Measurements from ENCODE around the gene OR2AE1.

OR2AE1 gene

DNA sequence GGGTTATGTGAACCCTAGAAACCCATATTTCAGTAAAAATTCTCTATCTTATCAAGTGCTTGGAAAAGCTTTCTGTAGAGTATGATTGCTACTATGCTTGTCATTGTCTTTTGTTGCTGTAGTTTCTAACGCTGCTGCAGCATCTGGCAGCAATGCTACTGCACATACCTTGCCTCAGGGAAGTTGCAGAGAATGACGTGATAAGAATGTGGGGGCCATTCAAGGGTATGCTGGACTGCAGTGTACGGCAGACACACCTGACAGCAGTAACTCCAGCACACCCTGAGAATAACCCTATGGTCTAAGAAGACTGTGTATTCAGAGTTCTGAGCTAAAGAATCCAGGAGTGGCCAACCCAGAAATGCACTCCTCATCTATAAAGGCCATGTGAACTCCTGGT is 22.0 kb upstream of the OR2AE1 start:
- no peak overlapping the region for H3K9ac ChIP-seq (ENCODE audit: low read length)
- H3K27ac ChIP-seq (ENCODE audit: low read depth, low read length): no peak overlapping the region
- no peak overlapping the region for H3K4me2 ChIP-seq (ENCODE audit: low read depth, low read length, poor library complexity, severe bottlenecking)
- H3K9me2 ChIP-seq (replicated peaks; ENCODE audit: insufficient read depth, low read length): no peaks in the 10 kb centered on the region
- 0 out of 2 replicates have a peak, but pooled peaks cover 5% of the 10 kb centered on the region for H3F3A ChIP-seq (ENCODE audit: insufficient read depth)
- no peaks in the 10 kb centered on the region for H3K9me3 ChIP-seq (ENCODE audit: insufficient read depth, low read length)
- peaks cover 28% of the 10 kb centered on the region for H3K36me3 ChIP-seq (ENCODE audit: low read length)
- TF ChIP-seq, protein P1, sequence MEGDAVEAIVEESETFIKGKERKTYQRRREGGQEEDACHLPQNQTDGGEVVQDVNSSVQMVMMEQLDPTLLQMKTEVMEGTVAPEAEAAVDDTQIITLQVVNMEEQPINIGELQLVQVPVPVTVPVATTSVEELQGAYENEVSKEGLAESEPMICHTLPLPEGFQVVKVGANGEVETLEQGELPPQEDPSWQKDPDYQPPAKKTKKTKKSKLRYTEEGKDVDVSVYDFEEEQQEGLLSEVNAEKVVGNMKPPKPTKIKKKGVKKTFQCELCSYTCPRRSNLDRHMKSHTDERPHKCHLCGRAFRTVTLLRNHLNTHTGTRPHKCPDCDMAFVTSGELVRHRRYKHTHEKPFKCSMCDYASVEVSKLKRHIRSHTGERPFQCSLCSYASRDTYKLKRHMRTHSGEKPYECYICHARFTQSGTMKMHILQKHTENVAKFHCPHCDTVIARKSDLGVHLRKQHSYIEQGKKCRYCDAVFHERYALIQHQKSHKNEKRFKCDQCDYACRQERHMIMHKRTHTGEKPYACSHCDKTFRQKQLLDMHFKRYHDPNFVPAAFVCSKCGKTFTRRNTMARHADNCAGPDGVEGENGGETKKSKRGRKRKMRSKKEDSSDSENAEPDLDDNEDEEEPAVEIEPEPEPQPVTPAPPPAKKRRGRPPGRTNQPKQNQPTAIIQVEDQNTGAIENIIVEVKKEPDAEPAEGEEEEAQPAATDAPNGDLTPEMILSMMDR (IDR thresholded peaks at IDR 0.05; ENCODE audit: insufficient read depth, low read length, poor library complexity, severe bottlenecking): no peak
- no peak for TF ChIP-seq EZH2phosphoT487 (conservative IDR thresholded peaks at IDR 0.05; ENCODE audit: low read length)
- no peaks in the 10 kb centered on the region for H3K27me3 ChIP-seq (ENCODE audit: low read length)
- no peak overlapping the region for H3K4me3 ChIP-seq (ENCODE audit: insufficient read depth, low read length, poor library complexity, severe bottlenecking)
- no peaks in the 10 kb centered on the region for H4K20me1 ChIP-seq (ENCODE audit: low read depth, low read length)
- H3K79me2 ChIP-seq (ENCODE audit: insufficient read depth, low read length): no peaks in the 10 kb centered on the region
- H2AFZ ChIP-seq (ENCODE audit: low read depth, low read length, severe bottlenecking): no peak overlapping the region

DNA sequence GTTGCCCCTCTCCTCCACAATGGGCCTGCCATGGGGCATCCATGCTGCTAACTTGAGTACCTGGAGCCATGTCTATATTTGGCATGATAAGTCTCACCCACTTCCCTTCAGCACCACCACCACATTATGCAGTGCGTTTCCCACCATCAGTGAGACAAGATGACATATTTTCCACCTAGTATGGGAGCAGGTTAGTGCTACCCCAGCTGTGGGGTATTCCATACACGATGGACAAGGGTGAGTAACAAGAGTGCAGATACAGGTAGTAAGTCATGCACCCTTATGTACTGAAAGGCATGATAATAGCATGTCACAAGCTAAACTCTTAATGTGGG is 21.2 kb upstream of the OR2AE1 start:
- H3K9me2 ChIP-seq (replicated peaks; ENCODE audit: insufficient read depth, low read length): no peaks in the 10 kb centered on the region
- no peaks in the 10 kb centered on the region for H3K9me3 ChIP-seq (ENCODE audit: insufficient read depth, low read length)
- H3K27ac ChIP-seq (ENCODE audit: low read depth, low read length): no peak overlapping the region
- H2AFZ ChIP-seq (ENCODE audit: low read depth, low read length, severe bottlenecking): no peak overlapping the region
- TF ChIP-seq, protein P1 (IDR thresholded peaks at IDR 0.05; ENCODE audit: insufficient read depth, low read length, poor library complexity, severe bottlenecking): no peak
- TF ChIP-seq EZH2phosphoT487 (conservative IDR thresholded peaks at IDR 0.05; ENCODE audit: low read length): no peak
- no peaks in the 10 kb centered on the region for H3K79me2 ChIP-seq (ENCODE audit: insufficient read depth, low read length)
- no peaks in the 10 kb centered on the region for H3K27me3 ChIP-seq (ENCODE audit: low read length)
- 0 out of 2 replicates have a peak, but pooled peaks cover 5% of the 10 kb centered on the region for H3F3A ChIP-seq (ENCODE audit: insufficient read depth)
- H3K36me3 ChIP-seq (ENCODE audit: low read length): peaks cover 21% of the 10 kb centered on the region; the same call in 1 of the 2 replicates
- no peak overlapping the region for H3K9ac ChIP-seq (ENCODE audit: low read length)
- H3K4me2 ChIP-seq (ENCODE audit: low read depth, low read length, poor library complexity, severe bottlenecking): no peak overlapping the region
- H3K4me3 ChIP-seq (ENCODE audit: insufficient read depth, low read length, poor library complexity, severe bottlenecking): no peak overlapping the region
- H4K20me1 ChIP-seq (ENCODE audit: low read depth, low read length): no peaks in the 10 kb centered on the region

DNA sequence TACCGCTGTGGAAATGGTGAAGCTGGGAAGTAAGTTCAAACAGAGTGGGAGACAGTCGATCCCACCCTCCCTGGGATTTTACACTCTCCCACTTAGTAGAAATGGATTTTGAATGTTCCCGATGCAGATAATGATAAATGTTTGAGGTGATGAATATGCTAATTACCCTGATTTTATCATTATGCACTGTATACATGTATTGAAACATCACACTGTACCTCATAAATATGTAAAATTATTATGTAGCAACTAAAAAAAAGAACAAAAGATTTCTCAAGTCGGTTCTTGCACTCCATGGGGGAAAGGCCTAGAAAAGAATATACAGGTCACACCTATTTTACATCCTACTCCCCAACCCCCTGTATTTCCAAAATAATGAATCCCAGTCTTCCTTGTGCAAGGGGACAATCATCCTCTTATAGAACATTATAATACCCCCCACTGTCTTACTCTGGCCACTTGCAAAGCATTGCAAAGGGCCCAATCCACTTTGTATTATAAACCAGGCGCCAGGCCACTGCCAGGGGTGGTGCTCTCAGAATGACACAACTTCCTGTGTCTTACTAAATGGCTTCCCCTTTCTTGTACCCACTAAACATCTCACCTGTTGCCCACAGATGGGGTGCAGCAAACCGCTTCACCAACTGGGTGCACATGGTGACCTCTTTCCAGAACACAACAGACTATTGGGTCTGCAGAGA is 20.6 kb upstream of the OR2AE1 start:
- H3K9me2 ChIP-seq (replicated peaks; ENCODE audit: insufficient read depth, low read length): no peaks in the 10 kb centered on the region
- no peak overlapping the region for H2AFZ ChIP-seq (ENCODE audit: low read depth, low read length, severe bottlenecking)
- H3K79me2 ChIP-seq (ENCODE audit: insufficient read depth, low read length): no peaks in the 10 kb centered on the region
- no peak overlapping the region for H3K4me3 ChIP-seq (ENCODE audit: insufficient read depth, low read length, poor library complexity, severe bottlenecking)
- H3K27me3 ChIP-seq (ENCODE audit: low read length): no peaks in the 10 kb centered on the region
- no peak overlapping the region for H3K9ac ChIP-seq (ENCODE audit: low read length)
- H3F3A ChIP-seq (ENCODE audit: insufficient read depth): 0 out of 2 replicates have a peak, but pooled peaks cover 5% of the 10 kb centered on the region
- no peaks in the 10 kb centered on the region for H4K20me1 ChIP-seq (ENCODE audit: low read depth, low read length)
- no peak for TF ChIP-seq EZH2phosphoT487 (conservative IDR thresholded peaks at IDR 0.05; ENCODE audit: low read length)
- TF ChIP-seq, protein P1 (IDR thresholded peaks at IDR 0.05; ENCODE audit: insufficient read depth, low read length, poor library complexity, severe bottlenecking): no peak
- H3K36me3 ChIP-seq (ENCODE audit: low read length): peaks cover 16% of the 10 kb centered on the region; the same call in 1 of the 2 replicates
- H3K27ac ChIP-seq (ENCODE audit: low read depth, low read length): no peak overlapping the region
- H3K9me3 ChIP-seq (ENCODE audit: insufficient read depth, low read length): no peaks in the 10 kb centered on the region
- no peak overlapping the region for H3K4me2 ChIP-seq (ENCODE audit: low read depth, low read length, poor library complexity, severe bottlenecking)
